VCaP (cell line): ENCODE results near the gene KIF1A.

ENCODE experiments used
- H3K27ac ChIP-seq: fragments of 450-650 bp; 2 replicates; pipeline ENCODE4 v1.5.1; 2017
- TF ChIP-seq, protein P1 (sequence below): fragments of 450-650 bp; conservative IDR thresholded peaks from 2 replicates; pipeline ENCODE4 v1.5.1; 2017; ENCODE audit warnings: mild to moderate bottlenecking, moderate library complexity

KIF1A gene

DNA sequence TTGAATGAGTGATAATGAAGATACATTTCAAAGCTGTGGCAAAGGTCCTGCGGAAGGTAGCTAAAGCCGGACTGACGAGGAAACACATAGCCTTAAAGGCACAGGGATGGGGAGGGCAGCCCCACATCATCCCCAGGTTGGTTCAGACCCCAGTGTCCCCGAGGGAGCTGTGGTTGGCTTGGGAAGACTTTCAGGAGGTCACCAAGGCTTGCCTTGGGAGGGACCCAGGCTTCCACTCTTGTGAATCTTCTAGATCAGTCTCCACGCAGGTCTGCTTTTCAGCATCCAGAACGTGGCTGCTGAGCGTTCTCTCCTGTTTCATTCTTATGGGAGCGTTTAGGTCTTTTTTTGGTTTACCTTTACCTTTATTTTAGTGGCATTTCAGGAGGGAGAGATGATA is 16.8 kb downstream of the KIF1A start:
- TF ChIP-seq, protein P1, sequence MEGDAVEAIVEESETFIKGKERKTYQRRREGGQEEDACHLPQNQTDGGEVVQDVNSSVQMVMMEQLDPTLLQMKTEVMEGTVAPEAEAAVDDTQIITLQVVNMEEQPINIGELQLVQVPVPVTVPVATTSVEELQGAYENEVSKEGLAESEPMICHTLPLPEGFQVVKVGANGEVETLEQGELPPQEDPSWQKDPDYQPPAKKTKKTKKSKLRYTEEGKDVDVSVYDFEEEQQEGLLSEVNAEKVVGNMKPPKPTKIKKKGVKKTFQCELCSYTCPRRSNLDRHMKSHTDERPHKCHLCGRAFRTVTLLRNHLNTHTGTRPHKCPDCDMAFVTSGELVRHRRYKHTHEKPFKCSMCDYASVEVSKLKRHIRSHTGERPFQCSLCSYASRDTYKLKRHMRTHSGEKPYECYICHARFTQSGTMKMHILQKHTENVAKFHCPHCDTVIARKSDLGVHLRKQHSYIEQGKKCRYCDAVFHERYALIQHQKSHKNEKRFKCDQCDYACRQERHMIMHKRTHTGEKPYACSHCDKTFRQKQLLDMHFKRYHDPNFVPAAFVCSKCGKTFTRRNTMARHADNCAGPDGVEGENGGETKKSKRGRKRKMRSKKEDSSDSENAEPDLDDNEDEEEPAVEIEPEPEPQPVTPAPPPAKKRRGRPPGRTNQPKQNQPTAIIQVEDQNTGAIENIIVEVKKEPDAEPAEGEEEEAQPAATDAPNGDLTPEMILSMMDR = no peak
- H3K27ac ChIP-seq = peak overlapping the region; percentile 47; the same call in 1 of the 2 replicates

DNA sequence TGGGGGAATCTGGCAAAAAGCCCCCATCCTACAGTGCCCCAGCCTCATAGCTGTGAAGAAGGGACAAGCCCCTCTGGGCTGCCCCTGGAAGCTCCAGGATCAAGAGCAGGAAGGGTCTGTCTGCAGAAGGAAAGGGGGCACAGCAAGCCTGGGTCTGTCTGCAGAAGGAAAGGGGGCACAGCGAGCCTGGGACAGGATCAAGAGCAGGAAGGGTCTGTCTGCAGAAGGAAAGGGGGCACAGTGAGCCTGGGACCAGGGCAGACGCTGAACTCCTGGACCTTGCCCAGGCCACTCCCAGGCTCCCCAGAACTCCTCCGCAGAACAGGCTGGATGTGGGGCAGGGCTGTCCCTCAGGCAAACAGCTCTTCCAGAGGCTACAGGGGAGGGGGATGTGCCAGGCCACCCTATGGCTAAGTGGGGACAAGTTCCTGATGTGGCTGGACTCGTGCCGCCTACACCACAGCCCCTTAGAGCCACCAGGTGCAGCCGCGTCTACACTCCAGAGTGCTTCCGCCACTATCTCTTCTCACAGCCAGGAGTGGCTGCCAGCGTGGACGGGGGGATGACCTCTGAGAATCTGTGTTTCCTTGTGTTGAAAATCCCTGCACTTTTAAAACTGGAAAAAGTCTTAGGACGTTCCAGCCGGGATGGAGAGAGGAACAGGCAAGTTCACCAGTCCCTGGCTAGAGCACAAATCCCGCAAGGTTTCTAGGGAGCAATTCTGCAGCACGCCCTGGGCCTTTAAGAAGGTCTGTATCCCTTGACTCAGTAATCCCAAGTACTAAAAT is 20.8 kb downstream of the KIF1A start:
- TF ChIP-seq, protein P1 = no peak
- no peak overlapping the region for H3K27ac ChIP-seq

DNA sequence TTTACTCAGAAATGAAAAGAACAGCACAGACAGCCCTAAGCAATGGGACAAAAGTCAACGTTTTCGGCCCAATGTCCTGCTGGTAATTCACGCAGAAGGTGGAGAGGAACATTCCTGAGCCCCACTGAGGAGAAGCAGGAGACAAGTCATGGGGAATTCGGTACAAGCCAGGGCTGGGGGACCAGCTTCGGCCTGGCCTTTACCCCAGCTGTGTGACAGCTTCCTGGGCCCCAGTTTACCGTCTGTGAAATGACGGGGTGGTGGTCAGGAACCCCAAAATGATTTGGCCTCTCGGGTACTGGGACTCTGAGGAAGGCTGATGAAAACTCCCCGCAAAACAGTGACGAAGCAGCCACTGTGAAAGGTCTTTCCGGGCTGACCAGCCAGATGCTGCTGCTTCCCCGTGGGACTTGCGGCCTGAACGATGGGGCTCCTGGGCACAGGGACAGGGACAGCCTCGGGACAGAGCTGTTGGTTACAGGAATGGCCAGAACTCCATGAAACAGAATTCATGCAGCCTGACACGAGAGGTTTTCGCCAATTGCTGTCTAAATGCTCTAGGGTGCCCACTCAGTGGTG is 21.6 kb downstream of the KIF1A start:
- no peak overlapping the region for H3K27ac ChIP-seq
- TF ChIP-seq, protein P1 = no peak

DNA sequence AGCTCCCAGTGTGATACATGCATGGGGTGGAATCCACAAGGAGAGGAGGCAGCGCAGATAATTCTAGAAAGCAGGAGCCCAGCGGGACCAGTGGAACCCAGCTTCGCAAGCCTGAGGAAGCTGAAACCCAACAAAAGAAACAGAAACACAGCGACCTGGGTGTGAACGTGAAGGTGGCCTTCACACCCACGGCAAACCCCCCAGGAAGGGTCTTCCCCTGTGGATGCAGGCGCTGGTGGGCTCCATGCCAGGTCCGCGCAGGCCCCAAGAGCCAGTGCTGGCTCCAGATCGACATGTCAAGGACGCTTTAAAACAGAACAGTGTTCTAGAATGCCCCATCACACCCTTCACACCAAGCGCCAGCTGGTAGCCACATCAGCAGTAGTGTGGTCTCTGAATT is 22.1 kb downstream of the KIF1A start:
- TF ChIP-seq, protein P1 = no peak
- no peak overlapping the region for H3K27ac ChIP-seq

DNA sequence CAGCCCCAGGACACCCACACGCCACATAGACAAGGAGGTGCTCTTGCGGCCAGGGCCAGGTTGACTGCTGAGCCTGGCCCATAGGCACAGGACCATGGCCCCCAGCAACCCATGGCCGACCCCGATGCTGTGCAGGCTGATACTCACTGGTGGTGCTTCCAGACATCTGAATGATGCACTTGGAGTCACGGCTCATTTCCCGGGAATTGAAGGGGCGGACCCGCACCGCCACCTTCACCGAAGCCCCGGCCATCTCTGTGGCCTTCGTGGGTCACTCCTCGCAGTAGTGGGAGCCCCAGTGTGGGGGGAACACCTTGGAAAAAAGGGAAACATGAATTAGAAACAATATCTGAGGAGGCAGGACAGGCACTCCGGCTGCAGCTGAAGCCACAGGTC is 22.5 kb downstream of the KIF1A start:
- TF ChIP-seq, protein P1 = no peak
- H3K27ac ChIP-seq = no peak overlapping the region

DNA sequence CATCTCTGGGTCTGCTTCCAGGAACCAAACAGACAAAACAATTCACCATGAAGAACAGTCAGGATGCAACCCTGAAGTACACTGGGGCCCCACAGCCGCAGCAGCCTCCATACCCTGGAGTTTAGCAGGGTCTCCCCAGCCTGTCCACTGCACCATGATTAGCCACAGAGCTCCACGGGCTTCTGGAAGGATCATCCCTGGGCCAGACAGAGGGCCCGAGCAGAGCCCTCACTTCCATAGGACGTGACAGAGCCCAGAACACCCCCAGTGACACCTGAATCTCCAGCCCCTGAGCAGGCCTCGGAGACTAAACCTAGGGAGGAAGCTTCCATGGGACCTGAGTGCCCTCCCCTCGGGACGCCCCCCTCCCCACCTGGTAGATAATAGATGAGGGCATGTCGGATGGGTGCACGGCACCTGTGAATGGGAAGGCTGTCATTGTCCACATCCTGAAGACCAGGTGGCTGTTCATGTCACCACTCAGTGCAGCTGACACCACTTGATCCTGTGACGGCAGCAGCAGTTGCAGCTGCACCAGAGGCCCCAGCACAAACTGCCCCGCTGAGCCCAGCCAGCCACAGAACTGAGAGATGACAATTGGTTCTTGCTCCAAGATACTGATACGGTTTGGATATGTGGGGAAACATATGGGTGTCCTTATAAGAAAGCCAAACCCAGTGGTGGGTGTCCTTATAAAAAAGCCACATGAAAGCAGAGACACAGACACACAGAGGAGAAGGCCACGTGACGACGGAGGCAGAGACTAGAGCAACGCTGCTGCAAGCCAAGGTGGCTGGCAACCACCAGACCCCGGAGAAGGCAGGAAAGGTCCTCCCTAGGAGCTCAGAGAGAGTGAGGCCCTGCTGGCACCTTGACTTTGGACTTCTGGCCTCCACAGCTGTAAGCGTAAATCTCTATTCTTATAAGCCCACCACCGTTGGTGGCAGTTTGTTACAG is 23.2 kb downstream of the KIF1A start:
- no peak overlapping the region for H3K27ac ChIP-seq
- TF ChIP-seq, protein P1 = no peak
